Endodermal cell (in vitro differentiated cells): ENCODE data around the gene POFUT1. TPM values are rescaled to one million over a fixed set of nuclear protein-coding genes. Genes with fewer than 3 reads are reported as not detected.

Experiments
- DNase-seq: peaks from one replicate; pipeline ENCODE4 v3.0.0-alpha.2; 2017
- H3K27ac ChIP-seq: 2 replicates; pipeline ENCODE4 v1.5.1; 2013; ENCODE audit warnings: mild to moderate bottlenecking, low read depth, low read length, moderate library complexity
- H3K27me3 ChIP-seq: 2 replicates; pipeline ENCODE4 v1.6.1; 2013; ENCODE audit warnings: mild to moderate bottlenecking, low read length, moderate library complexity; ENCODE audit not compliant: insufficient read depth, control insufficient read depth, poor library complexity, severe bottlenecking
- H3K36me3 ChIP-seq: 2 replicates; pipeline ENCODE4 v1.7.0; 2013; ENCODE audit warnings: mild to moderate bottlenecking, low read length, moderate library complexity; ENCODE audit not compliant: control insufficient read depth, insufficient read depth
- H3K4me1 ChIP-seq: one replicate; pipeline ENCODE4 v1.7.0; 2013; ENCODE audit warnings: low read length; ENCODE audit not compliant: control insufficient read depth, insufficient read depth
- H3K4me3 ChIP-seq: 2 replicates; pipeline ENCODE4 v1.5.1; 2013; ENCODE audit warnings: mild to moderate bottlenecking, low read length, moderate library complexity
- H3K9ac ChIP-seq: 2 replicates; pipeline ENCODE4 v1.6.1; 2013; ENCODE audit warnings: mild to moderate bottlenecking, low read length, moderate library complexity; ENCODE audit not compliant: poor library complexity, severe bottlenecking; ENCODE audit errors: extremely low read depth
- H3K9me3 ChIP-seq: 2 replicates; pipeline ENCODE4 v1.6.1; 2013; ENCODE audit warnings: mild to moderate bottlenecking, low read length, moderate library complexity; ENCODE audit not compliant: control insufficient read depth
- H3K27ac Mint-ChIP-seq: 2 replicates; pipeline ENCODE4 v1.8.0; 2020; ENCODE audit warnings: mixed read lengths
- H3K27me3 Mint-ChIP-seq: 2 replicates; pipeline ENCODE4 v1.8.0; 2021; ENCODE audit warnings: mild to moderate bottlenecking, mixed read lengths; ENCODE audit not compliant: insufficient read depth
- H3K36me3 Mint-ChIP-seq: 2 replicates; pipeline ENCODE4 v1.8.0; 2020; ENCODE audit warnings: low read depth, mixed read lengths
- H3K4me1 Mint-ChIP-seq: 2 replicates; pipeline ENCODE4 v1.8.0; 2020; ENCODE audit warnings: mixed read lengths
- H3K4me3 Mint-ChIP-seq: 2 replicates; pipeline ENCODE4 v1.8.0; 2020; ENCODE audit warnings: mild to moderate bottlenecking, moderate library complexity, mixed read lengths
- H3K9me3 Mint-ChIP-seq: 2 replicates; pipeline ENCODE4 v1.8.0; 2020; ENCODE audit warnings: mild to moderate bottlenecking, mixed read lengths
- WGBS, 2 experiments: methylation state at CpG; one replicate each; pipeline versions ENCODE4 v1.1.5 to v1.1.7; 2013; ENCODE audit warnings: missing lambda C conversion rate in 2 of 2, mixed read lengths in 1 of 2; ENCODE audit not compliant: insufficient coverage in 1 of 2, insufficient read length in 1 of 2; 5-methylcytosine and 5-hydroxymethylcytosine counted together
- long read RNA-seq, 4 experiments: library from polyadenylated mRNA in 2 of 4; library from RNA in 1 of 4; library from capped mRNA in 1 of 4; stranded (forward) in 3 of 4; unstranded in 1 of 4; transcript quantifications; one replicate each; pipeline ENCODE4 v2.0.0, GENCODE V29; 2020 to 2021; ENCODE audit warnings: inconsistent platforms in 1 of 4
- polyA plus RNA-seq, 2 experiments: library from polyadenylated mRNA; stranded (reverse); fragments of 50-300 nt; gene quantifications; one replicate each; pipeline ENCODE4 v1.2.3, GENCODE V29; 2013
- total RNA-seq, 2 donors: library from RNA; stranded (reverse); fragmentation: NEBNext Ultra II Directional in 1 of 2; extraction: Animal tissue kit (Norgen Biotek cat#: 25700) in 1 of 2; gene quantifications; 2 replicates in 1 of 2; 3 replicates in 1 of 2; pipeline ENCODE4 v1.2.1, GENCODE V29; 2021
- TF ChIP-seq, protein P1 (sequence below): fragments of 200-600 bp; sonication (generic); conservative IDR thresholded peaks from 2 replicates; pipeline ENCODE4 v1.5.0; 2021; ENCODE audit warnings: antibody characterized with exemption, mild to moderate bottlenecking

POFUT1 gene
- total RNA-seq = 10 to 100 TPM; 43.9 to 44.8 TPM
- polyA plus RNA-seq (2013, experiment 1 of 2) = 27.7 TPM
- polyA plus RNA-seq (2013, experiment 2 of 2) = 25.8 TPM
- long read RNA-seq, experiment 1, full-length matches to known transcripts = 5 of 12 reads
- long read RNA-seq, experiment 1, partial matches to known transcripts = 2 of 12 reads
- long read RNA-seq, experiment 1, other reads (novel, unspliced or antisense) = 5 of 12 reads
- long read RNA-seq, experiment 2, full-length matches to known transcripts = 57 of 64 reads
- long read RNA-seq, experiment 2, partial matches to known transcripts = 5 of 64 reads
- long read RNA-seq, experiment 2, other reads (novel, unspliced or antisense) = 2 of 64 reads
- long read RNA-seq, experiment 3, full-length matches to known transcripts = 280 of 327 reads
- long read RNA-seq, experiment 3, partial matches to known transcripts = 10 of 327 reads
- long read RNA-seq, experiment 3, other reads (novel, unspliced or antisense) = 37 of 327 reads
- long read RNA-seq, experiment 4, full-length matches to known transcripts = 6 of 9 reads
- long read RNA-seq, experiment 4, partial matches to known transcripts = 0 of 9 reads
- long read RNA-seq, experiment 4, other reads (novel, unspliced or antisense) = 3 of 9 reads

GRCh38 chr20:32207626-32208498 is at the start of gene POFUT1, which contains the start of gene PLAGL2:
TSS of gene POFUT1 (plus strand) at chr20:32207880. CDS start at chr20:32207942, 62 bp downstream.
TSS of gene PLAGL2 (minus strand) at chr20:32207743. CDS start at chr20:32202178, 5,565 bp downstream.
- Mint-ChIP-seq H3K27ac (peak within 1 kb of the TSS; percentile 91), H3K36me3 (peaks cover 24% of the 10 kb centered on the region), H3K4me3 (peak within 1 kb of the TSS; percentile 92), H3K4me1 (peaks cover 47% of the 10 kb centered on the region), H3K27me3 (no peaks in the 10 kb centered on the region), H3K9me3 (no peaks in the 10 kb centered on the region)
- TF ChIP-seq, protein P1, sequence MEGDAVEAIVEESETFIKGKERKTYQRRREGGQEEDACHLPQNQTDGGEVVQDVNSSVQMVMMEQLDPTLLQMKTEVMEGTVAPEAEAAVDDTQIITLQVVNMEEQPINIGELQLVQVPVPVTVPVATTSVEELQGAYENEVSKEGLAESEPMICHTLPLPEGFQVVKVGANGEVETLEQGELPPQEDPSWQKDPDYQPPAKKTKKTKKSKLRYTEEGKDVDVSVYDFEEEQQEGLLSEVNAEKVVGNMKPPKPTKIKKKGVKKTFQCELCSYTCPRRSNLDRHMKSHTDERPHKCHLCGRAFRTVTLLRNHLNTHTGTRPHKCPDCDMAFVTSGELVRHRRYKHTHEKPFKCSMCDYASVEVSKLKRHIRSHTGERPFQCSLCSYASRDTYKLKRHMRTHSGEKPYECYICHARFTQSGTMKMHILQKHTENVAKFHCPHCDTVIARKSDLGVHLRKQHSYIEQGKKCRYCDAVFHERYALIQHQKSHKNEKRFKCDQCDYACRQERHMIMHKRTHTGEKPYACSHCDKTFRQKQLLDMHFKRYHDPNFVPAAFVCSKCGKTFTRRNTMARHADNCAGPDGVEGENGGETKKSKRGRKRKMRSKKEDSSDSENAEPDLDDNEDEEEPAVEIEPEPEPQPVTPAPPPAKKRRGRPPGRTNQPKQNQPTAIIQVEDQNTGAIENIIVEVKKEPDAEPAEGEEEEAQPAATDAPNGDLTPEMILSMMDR = peak; percentile 47
- DNase-seq = peak; percentile 93
- peak within 1 kb of the TSS; percentile 93 for H3K4me3 ChIP-seq
- peak within 1 kb of the TSS; percentile 78 for H3K9ac ChIP-seq
- no peaks in the 10 kb centered on the region for H3K9me3 ChIP-seq
- WGBS, 2 experiments = 2 to 5% methylated on average over 17 to 74 of the region's 74 CpGs
- H3K27me3 ChIP-seq = no peaks in the 10 kb centered on the region
- peak within 1 kb of the TSS; percentile 58 for H3K27ac ChIP-seq
- H3K36me3 ChIP-seq = peaks cover 21% of the 10 kb centered on the region
- H3K4me1 ChIP-seq = peaks cover 7% of the 10 kb centered on the region

DNA sequence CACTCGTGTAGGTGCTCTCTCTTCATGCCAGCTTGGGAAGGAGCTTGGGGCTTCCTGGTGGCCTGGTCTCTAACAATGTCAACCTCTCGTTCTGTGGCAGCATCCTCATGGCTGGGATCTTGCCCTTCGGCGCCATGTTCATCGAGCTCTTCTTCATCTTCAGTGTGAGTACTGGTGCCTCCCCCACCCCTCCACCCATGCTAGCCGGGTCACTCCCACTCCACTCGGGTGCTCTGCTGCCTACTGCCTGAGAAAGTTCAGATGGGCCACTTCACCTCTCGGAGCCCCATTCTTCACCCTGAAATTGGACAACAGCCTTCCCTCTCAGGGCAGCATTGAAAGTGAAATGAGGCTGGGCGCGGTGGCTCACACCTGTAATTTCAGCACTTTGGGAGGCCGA is 49.3 kb upstream of the POFUT1 start:
- Histone ChIP-seq H3K27me3 (no peaks in the 10 kb centered on the region), H3K27ac (no peak overlapping the region), H3K9me3 (no peaks in the 10 kb centered on the region), H3K4me3 (no peak overlapping the region), H3K9ac (no peak overlapping the region), H3K36me3 (peaks cover 63% of the 10 kb centered on the region), H3K4me1 (peaks cover 2% of the 10 kb centered on the region)
- no peak overlapping the region for H3K27ac Mint-ChIP-seq
- DNase-seq = no peak
- no peak overlapping the region for H3K4me3 Mint-ChIP-seq
- no peaks in the 10 kb centered on the region for H3K27me3 Mint-ChIP-seq
- peaks cover 73% of the 10 kb centered on the region for H3K36me3 Mint-ChIP-seq
- TF ChIP-seq, protein P1 = no peak
- H3K9me3 Mint-ChIP-seq = no peaks in the 10 kb centered on the region
- peaks cover 2% of the 10 kb centered on the region for H3K4me1 Mint-ChIP-seq
- WGBS, 2 experiments = 92 to 97% methylated on average over 5 to 11 of the region's 11 CpGs
